ENCODE data around the gene RPL37A.
A peak's percentile ranks its signal among the peaks of the same experiment; 100 is the strongest.

RPL37A gene

GRCh38 chr2:216548901-216549331 lies 50.3 kb downstream of the RPL37A start:
- Histone ChIP-seq H3K27ac (ENCODE audit: low read depth, low read length, severe bottlenecking) (no peak overlapping the region), H3K4me1 (ENCODE audit: control insufficient read depth, insufficient read depth, low read length, poor library complexity, severe bottlenecking) (peaks cover 28% of the 10 kb centered on the region), H3K36me3 (ENCODE audit: control insufficient read depth, insufficient read depth, low read length) (no peaks in the 10 kb centered on the region), H3K4me3 (ENCODE audit: extremely low read depth, insufficient read depth, low read length, poor library complexity, severe bottlenecking) (no peak overlapping the region), H3K9me3 (ENCODE audit: control insufficient read depth, low read length) (no peaks in the 10 kb centered on the region)
- WGBS, 2 experiments (ENCODE audit: insufficient coverage in 2 of 2): 93 to 95% methylated on average over 4 of the region's 5 CpGs

DNA sequence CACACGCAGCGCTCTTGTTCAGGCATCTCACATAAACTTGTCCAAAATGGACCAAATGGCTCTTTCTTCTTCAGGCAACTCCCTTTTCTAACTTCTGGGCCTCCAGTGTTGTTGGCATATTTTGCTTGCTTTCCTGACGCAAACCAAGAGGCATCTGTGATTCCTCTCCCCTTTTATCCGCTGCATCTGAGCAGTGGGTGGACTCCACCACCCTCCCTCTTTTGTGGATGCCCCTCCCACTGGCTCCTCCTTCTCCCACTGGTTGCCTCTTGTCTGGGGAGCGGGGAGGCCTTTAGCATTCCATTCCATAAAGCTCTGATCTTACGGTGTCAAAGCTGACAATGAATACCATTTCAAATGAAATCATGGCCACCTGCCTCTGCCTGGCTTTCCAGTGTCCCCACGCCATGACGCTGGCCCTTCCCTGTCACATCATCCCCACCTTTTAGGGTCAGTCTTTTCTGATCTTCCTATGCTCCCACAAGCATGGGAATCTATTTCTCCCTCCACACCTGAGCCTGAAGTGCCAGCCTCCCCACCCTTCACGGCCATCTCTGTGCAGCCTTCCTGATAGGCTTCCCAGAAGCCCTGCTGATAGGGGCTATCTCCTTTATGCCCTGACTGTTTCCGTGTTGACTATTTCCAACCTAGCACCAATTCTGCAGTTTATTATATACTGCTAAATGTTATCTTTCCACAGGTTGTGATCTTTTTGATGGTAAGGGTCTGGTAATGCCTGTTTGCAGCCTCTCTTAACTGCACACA lies 51.5 kb downstream of the RPL37A start:
- Histone ChIP-seq H3K9me3 (ENCODE audit: control insufficient read depth, low read length) (no peaks in the 10 kb centered on the region), H3K27ac (ENCODE audit: low read depth, low read length, severe bottlenecking) (no peak overlapping the region), H3K4me1 (ENCODE audit: control insufficient read depth, insufficient read depth, low read length, poor library complexity, severe bottlenecking) (peaks cover 30% of the 10 kb centered on the region), H3K36me3 (ENCODE audit: control insufficient read depth, insufficient read depth, low read length) (no peaks in the 10 kb centered on the region), H3K4me3 (ENCODE audit: extremely low read depth, insufficient read depth, low read length, poor library complexity, severe bottlenecking) (no peak overlapping the region)
- WGBS, 2 experiments (ENCODE audit: insufficient coverage in 2 of 2): 58 to 63% methylated on average over 8 to 9 of the region's 10 CpGs

GRCh38 chr2:216551234-216552068 lies 52.8 kb downstream of the RPL37A start:
- Histone ChIP-seq H3K9me3 (ENCODE audit: control insufficient read depth, low read length) (no peaks in the 10 kb centered on the region), H3K4me1 (ENCODE audit: control insufficient read depth, insufficient read depth, low read length, poor library complexity, severe bottlenecking) (peaks cover 29% of the 10 kb centered on the region), H3K27ac (ENCODE audit: low read depth, low read length, severe bottlenecking) (no peak overlapping the region), H3K36me3 (ENCODE audit: control insufficient read depth, insufficient read depth, low read length) (no peaks in the 10 kb centered on the region), H3K4me3 (ENCODE audit: extremely low read depth, insufficient read depth, low read length, poor library complexity, severe bottlenecking) (no peak overlapping the region)
- 85 to 95% methylated on average over 4 to 5 of the region's 8 CpGs for WGBS, 2 experiments (ENCODE audit: insufficient coverage in 2 of 2)

GRCh38 chr2:216553093-216553478 lies 54.4 kb downstream of the RPL37A start:
- WGBS, 2 experiments (ENCODE audit: insufficient coverage in 2 of 2): 56 to 60% methylated on average over 1 of the region's 1 CpG
- H3K9me3 ChIP-seq (ENCODE audit: control insufficient read depth, low read length): no peaks in the 10 kb centered on the region
- no peaks in the 10 kb centered on the region for H3K36me3 ChIP-seq (ENCODE audit: control insufficient read depth, insufficient read depth, low read length)
- peaks cover 29% of the 10 kb centered on the region for H3K4me1 ChIP-seq (ENCODE audit: control insufficient read depth, insufficient read depth, low read length, poor library complexity, severe bottlenecking)
- H3K27ac ChIP-seq (ENCODE audit: low read depth, low read length, severe bottlenecking): peak overlapping the region; percentile 84
- no peak overlapping the region for H3K4me3 ChIP-seq (ENCODE audit: extremely low read depth, insufficient read depth, low read length, poor library complexity, severe bottlenecking)
